NCI-H446 treated with DMSO at 0.1 percent for 48 hours (cell line): ENCODE results near the gene PYCR2.
"Not testable (repeated sequence)": the region's sequence is repeated elsewhere in the genome, so short reads cannot be mapped to it uniquely, and the experiment has no call there.

Source experiments
- DNase-seq: peaks from one replicate; lab custom pipeline; 2025; lab: John Stamatoyannopoulos, UW

The PYCR2 gene

GRCh38 chr1:225923692-225924555 is at the start of gene PYCR2:
PYCR2 (minus strand) TSS chr1:225924250; CDS start chr1:225924110, 140 bp downstream.
- DNase-seq: peak; percentile 91

DNA sequence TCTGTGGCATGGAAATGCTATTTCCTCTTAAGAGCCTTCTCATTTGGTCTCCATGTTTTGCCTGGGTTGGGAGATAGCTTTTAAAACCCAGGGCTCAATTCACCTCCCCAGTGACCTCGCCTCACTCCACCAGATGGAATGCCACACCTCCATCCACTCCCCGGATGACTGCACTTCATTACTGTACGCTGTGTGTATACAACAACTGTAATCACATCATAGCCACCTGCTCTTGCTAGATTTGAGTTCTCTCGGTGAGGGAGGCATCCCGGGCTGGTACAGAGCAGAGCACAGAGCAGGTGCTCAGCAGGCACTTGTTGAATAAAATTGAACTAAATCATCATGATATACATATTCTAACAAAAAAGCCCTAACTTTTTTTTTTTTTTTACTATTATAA is 49.1 kb upstream of the PYCR2 start:
- no peak for DNase-seq

- no peak for DNase-seq
Measured at GRCh38 chr1:225972344-225973152, 48.5 kb upstream of the PYCR2 start.

DNA sequence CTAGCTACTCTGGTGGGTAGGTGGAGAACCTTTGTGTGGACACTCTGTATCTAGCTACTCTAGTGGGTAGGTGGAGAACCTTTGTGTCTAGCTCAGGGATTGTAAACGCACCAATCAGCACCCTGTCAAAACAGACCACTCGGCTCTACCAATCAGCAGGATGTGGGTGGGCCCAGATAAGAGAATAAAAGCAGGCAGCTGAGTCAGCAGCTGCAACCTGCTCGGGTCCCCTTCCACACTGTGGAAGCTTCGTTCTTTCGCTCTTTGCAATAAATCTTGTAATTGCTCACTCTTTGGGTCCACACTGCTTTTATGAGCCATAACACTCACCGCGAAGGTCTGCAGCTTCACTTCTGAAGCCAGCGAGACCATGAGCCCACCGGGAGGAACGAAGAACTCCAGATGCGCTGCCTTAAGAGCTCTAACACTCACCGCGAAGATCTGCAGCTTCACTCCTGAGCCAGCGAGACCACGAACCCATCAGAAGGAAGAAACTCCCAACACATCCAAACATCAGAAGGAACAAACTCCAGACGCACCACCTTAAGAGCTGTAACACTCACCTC is 46.6 kb upstream of the PYCR2 start:
- not testable (repeated sequence) for DNase-seq

DNA sequence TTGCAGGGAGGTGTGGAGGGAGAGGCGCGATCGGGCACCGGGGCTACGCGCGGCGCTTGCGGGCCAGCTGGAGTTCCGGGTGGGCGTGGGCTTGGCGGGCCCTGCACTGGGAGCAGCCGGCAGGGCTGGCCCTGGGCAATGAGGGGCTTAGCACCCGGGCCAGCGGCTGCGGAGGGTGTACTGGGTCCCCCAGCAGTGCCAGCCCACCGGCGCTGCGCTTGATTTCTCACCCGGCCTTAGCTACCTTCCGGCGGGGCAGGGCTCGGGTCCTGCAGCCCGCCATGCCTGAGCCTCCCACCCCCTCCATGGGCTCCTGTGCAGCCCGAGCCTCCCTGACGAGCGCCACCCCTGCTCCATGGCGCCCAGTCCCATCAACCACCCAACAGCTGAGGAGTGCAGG is 45.7 kb upstream of the PYCR2 start:
- not testable (repeated sequence) for DNase-seq

- no peak for DNase-seq
Measured at GRCh38 chr1:225965231-225965630, 41.2 kb upstream of the PYCR2 start.

DNA sequence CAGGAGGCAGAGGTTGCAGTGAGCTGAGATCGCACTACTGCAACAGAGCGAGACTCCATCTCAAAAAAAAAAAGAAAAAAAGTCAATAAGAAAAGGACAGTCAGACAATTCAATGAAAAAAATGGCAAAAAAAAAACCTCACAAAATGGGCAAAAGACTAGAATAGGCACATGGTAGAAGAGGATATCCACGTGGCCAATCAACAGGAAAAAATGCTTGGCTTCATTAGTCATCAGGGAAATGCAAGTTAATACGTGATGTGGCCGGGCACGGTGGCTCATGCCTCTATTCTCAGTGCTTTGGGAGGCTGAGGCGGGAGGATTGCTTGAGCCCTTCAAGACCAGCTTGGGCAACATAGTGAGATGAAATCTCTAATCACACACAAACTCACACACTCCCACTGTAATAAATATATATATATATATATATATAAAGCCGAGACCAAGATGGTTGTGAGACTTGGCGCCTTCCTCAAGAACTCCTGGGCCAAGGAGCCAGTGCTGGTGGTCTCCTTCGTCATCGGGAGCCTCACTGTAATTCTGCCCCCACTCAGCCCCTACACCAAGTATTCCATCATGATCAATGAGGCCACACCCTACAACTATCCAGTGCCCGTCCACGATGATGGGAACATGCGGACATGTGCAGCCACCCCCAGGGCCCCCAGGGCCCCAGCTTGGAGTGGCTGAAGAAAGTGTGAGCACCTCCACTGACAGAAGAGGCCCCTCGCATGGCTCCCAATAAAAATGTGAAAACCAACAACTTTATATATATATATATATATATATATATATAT is 39.9 kb upstream of the PYCR2 start:
- DNase-seq: no peak

DNA sequence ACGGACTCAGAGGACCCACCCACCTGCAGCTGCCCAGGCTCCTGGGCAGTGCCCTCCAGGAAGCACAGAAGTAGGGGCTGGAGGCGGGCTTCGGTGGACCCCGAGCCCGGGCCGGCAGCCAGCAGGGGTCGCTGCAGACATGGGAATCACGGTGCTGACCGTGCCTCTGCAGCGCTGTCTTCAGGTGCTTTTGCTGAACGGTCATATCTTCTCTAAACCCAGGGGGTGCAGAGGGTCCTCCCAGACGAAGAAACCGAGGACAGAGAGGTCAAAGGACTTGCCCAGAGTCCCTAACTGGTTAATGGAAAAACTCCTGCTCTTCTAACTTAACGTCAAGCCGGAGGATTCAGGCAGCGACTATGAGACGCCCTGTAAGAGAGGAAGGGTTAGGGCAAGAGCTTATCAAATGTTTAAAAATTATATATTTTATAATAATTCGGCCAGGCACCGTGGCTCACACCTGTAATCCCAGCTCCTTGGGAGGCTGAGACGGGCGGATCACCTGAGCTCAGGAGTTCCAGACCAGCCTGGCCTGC is 38.5 kb upstream of the PYCR2 start:
- no peak for DNase-seq

- DNase-seq: no peak
Measured at GRCh38 chr1:225961659-225962439, 37.8 kb upstream of the PYCR2 start.

DNA sequence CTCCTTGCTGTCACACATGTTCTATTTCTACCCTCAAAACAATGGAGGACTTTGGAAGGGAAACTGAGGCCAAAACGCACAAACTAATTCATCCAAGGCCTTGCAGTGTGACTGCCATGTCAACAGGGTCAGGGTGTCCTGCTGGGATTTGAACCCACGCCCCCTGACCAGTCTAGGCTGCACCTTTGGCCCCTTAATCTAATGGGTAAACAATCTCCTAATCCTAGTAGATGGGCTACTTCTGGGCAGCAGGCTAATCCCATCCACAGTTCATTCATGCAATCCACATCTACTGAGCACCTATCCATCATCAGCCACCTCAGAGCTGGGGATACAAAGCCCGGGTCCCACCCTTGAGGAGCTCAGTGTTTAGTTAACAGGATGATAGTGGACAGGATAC is 34.0 kb upstream of the PYCR2 start:
- DNase-seq: no peak

DNA sequence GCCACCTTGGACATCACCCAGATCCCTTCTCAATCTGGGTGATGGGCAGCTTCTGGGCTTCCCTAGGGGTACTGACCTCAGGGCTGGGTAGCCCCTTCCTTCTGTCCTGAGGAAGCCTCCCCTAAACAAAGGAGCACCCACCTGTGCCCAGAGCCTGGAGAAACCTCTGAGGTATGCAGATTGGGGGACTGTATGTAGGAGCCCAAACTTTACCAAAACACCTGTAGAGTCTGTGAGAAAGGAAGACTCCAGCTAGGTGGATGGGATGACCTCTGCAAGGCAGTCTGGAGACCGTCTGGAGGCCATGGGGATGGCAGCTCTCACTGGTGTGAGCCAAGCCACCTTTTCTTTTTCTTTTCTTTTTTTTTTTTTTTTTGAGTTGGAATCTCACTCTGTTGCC is 30.7 kb upstream of the PYCR2 start:
- DNase-seq: no peak

GRCh38 chr1:225953315-225953714 is 29.3 kb upstream of the PYCR2 start:
- no peak for DNase-seq

- DNase-seq: no peak
Measured at GRCh38 chr1:225950905-225951497, 27.0 kb upstream of the PYCR2 start.

DNA sequence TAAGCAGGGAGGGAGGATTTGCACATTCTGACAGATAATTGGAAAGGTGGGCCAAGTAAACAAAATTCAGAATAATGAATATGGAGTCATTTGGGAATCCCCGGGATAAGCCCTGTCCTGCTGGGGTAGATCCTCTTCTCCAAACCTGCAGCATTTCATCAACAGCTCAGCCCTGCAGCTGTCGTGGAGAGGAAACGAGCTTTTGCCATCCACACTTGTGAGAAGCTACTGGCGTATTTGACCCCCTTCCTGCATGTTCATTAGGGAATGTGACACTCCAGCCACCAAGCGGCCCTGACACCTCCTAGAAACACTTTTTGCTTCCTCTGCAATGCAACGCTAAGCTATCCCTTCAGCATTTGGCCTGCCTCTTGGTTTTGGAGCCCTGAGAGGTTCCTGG is 25.0 kb upstream of the PYCR2 start:
- DNase-seq: no peak

- no peak for DNase-seq
Measured at GRCh38 chr1:225946803-225947202, 22.8 kb upstream of the PYCR2 start.

- no peak for DNase-seq
Measured at GRCh38 chr1:225946082-225946620, 22.1 kb upstream of the PYCR2 start.

- no peak for DNase-seq
Measured at GRCh38 chr1:225945564-225945963, 21.5 kb upstream of the PYCR2 start.

GRCh38 chr1:225944951-225945350 is 20.9 kb upstream of the PYCR2 start:
- DNase-seq: no peak

GRCh38 chr1:225944387-225944786 is 20.3 kb upstream of the PYCR2 start:
- DNase-seq: no peak

- no peak for DNase-seq
Measured at GRCh38 chr1:225943582-225943981, 19.5 kb upstream of the PYCR2 start.
